GM12891 (cell line): ENCODE measurements around the gene PLAU.

Experiments used
- PAX5 ChIP-seq: IDR thresholded peaks from 2 replicates; pipeline ENCODE4 v1.6.1; 2011; ENCODE audit warnings: low read length, moderate library complexity, mild to moderate bottlenecking; ENCODE audit not compliant: insufficient read depth, severe bottlenecking
- POLR2A ChIP-seq: IDR thresholded peaks from 2 replicates; pipeline ENCODE4 v1.6.1; 2011; ENCODE audit warnings: low read depth, low read length, control low read depth
- POLR2AphosphoS5 ChIP-seq: IDR thresholded peaks from 2 replicates; pipeline ENCODE4 v1.6.1; 2011; ENCODE audit warnings: low read depth, low read length, control low read depth
- TAF1 ChIP-seq: IDR thresholded peaks from 2 replicates; pipeline ENCODE4 v1.6.1; 2011; ENCODE audit warnings: low read depth, low read length, control low read depth

DNA sequence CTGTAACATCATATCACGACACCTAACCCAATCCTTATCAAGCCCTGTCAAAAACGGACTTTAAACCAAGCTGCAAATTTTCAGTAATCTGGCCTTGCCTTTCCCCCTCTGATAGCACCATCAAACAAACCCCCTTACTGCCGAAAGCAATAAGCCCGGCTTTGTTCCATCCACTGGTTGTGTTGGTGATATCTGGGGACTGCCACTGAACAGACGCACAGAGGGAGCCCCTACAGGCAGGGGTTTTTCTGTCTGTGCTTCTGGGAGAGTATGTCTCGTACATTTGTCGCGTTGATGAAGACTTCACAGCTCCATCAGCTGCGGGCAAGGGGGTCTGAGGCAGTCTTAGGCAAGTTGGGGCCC is 550 bp upstream of the PLAU start:
- TF ChIP-seq TAF1 (no peak), POLR2AphosphoS5 (no peak), POLR2A (no peak; the same call in 1 of the 2 replicates), PAX5 (no peak)
